ENCODE measurements around the gene NAPA.
A peak's percentile ranks its signal among the peaks of the same experiment; 100 is the strongest.

The NAPA gene

DNA sequence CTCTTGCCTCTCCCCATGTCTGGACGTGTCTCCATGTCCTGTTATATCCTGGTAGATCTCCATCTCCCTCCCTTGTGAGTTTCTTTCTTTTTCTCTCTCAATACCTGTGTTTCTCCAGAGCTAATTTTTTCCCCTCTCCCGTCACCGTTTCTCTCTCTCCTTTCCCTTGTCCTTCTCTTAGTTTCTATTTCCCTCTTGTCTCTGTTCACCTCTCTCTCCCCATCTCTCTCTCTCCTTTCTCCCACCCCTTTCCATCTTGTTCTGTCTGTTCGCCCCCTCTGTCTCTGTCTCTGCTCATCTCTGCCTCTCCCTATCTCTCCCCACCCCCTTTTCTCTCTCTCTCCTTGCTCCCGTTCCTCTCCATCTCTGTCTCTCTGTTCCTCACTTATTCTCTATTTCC is 56.2 kb downstream of the NAPA start:
- no peak for DNase-seq (ENCODE audit: low read depth, low spot score)

GRCh38 chr19:47456721-47457474 is 58.0 kb downstream of the NAPA start:
- DNase-seq (ENCODE audit: low read depth, low spot score) = no peak

GRCh38 chr19:47450478-47450877 is 64.4 kb downstream of the NAPA start:
- DNase-seq (ENCODE audit: low read depth, low spot score) = no peak

- no peak for DNase-seq (ENCODE audit: low read depth, low spot score)
Measured at GRCh38 chr19:47448360-47448727, 66.5 kb downstream of the NAPA start.

- DNase-seq (ENCODE audit: low read depth, low spot score) = peak; percentile 47
Measured at GRCh38 chr19:47447470-47448359, 67.1 kb downstream of the NAPA start.

DNA sequence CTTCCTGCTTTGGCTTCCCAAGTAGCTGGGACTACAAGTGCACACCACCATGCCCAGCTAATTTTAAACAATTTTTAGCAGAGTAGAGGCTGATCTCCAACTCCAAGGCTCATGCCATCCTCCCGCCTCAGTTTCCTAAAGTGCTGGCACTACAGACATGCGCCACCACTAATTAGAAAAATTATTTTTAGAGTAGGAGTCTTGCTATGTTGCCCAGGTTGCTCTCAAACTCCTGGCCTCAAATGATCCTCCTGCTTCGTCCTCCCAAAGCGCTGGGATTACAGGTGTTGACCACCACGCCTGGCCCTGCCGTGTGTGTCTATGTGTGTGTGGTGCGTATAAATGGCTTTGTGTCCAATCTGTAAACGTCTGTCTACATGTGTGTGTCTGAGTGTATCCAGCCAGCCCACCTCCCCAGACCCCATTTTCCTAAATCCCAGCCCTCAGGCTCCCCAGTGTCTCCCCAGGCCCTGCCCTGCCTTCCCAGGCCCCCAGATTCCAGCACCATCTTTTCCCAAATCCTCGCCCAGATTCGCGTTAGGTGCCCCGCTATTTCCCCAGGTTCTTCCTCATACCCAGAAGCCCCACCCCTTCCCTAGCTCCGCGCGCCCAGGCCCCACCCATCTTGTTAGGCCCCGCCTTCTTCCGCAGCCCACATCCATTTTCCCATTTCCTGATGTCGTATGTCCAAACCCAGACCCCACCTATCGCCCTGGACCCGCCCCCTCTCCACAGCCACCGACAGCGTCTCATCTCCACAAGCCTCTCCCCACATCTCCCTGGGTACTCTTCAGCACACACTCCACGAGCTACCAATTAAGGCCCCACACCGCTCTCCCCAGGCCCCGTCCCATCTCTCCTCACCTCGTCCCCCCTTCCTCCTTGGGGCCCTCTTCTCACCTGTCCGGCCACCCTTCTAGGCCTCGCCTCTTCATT is 68.1 kb downstream of the NAPA start:
- DNase-seq (ENCODE audit: low read depth, low spot score) = no peak

DNA sequence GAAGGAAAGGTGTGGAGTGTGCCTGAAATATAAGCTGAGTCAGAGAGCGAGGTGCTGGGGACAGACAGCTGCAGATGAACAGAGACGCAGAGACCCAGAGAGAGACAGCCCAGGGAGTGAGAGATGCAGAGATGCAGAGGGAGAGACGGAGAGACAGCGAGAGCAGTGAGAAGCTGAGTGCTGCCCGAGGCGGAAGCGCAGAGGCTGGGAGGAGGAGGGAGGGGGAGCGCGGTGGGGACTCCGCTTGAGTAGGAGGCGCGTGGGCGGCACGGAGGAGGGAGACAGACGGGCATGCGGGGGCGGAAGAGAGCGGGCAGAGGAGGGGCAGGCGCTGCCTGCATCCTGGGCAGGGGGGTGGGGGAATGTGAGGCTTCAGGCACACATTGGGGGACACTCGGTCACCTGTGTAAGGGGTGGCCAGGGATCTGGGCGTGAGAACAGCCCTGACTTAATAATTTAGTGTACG is 68.9 kb downstream of the NAPA start:
- DNase-seq (ENCODE audit: low read depth, low spot score) = peak; percentile 60

DNA sequence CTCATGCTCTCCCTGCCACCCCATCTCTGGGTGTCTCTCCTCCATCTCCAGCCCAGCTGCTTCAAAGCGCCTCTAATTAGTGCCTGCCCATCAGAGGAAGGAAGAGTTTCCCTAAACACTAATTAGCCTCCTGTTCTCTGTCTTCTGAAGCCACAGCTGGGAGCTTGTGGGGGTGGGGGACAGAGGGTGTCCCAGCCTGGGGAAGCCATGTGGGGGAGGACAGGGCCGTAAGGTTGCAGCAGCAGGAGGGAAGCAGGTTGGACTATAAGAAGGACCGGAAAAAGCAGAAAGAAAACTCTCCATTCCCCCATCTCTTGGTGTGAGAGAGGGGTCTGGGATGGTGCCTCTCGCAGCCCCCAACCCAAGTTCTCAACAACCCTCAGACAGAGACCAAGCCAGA is 69.3 kb downstream of the NAPA start:
- DNase-seq (ENCODE audit: low read depth, low spot score) = no peak

DNA sequence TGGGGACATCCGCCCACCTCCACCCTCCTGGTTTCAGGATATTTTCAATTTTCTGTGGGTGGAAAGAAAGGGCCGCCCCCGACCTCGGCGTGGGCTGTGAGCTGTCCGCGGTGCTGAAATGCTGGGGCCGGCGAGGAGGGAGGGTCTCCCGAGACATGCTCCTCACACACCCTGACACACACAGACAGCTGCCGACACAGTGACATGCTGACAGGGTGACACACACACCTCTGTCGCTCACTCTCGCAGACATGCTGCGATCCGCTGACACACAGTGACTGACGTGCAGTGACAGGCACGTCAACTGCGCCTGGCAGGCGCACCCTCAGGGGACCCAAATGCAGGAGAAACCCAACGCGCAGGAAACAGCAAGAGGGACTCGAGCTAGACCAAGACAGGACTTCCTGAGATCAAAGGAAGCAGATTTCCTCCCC is 70.5 kb downstream of the NAPA start:
- DNase-seq (ENCODE audit: low read depth, low spot score) = no peak

DNA sequence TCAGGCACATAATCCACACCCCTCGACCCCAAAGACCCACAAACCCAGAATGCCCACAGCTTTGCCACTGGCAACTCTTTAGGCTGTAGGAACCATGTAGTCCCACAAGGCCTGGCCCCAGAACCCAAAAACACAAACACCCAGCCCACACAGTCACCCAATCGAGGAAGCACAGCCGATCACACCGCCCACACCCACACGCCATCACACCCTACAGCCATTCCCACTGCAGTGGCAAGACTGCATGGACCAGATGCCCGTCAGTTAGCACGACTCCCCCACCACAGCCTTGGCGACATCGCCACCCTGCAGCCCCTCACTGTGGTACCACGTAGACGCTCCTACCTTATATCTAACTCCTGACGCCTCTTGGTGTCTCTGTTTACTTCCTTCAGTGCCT is 71.5 kb downstream of the NAPA start:
- no peak for DNase-seq (ENCODE audit: low read depth, low spot score)

DNA sequence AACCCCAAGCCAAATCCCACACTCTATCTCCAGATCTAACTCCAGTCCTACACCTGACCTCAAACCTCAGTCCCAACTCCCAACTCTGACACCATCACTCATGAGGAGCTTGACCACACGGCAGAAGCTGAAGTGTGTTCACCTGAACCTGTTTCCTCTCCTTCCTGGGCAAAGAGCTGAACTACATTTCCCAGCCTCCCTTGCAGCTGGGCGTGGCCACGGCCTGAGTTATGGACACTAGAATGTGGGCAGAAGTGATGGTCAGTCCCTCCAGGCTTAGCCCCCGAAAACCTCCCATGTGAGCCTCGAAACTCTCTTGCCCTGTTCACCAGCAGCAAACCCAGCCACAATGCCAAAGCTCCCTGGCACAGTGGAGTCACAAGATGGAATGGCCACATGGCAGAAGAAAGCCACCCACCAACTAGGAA is 76.1 kb downstream of the NAPA start:
- no peak for DNase-seq (ENCODE audit: low read depth, low spot score)

Data from astrocyte of the hippocampus (primary cell).